ENCODE data around the gene PDHX. TPM values are rescaled to one million over a fixed set of nuclear protein-coding genes. Genes with fewer than 3 reads are reported as not detected.

PDHX gene
- total and polyA plus RNA-seq, 10 of the 15 experiments (the other 5 are each of a cell fraction or from before 2014, with no cell fraction given): 14.5 to 41.9 (median 28.0) TPM

GRCh38 chr11:34928960-34929680 lies 12.7 kb downstream of the PDHX start:
- 0 out of 2 replicates have a peak, but pooled peaks cover 2% of the 10 kb centered on the region for H3K4me1 ChIP-seq (ENCODE audit: control insufficient read depth, insufficient read depth, low read length)
- ChIA-PET SMC1A (ENCODE audit: uncharacterized antibody, unreplicated experiment) (interaction anchor here (0.7 to 6.3 kb wide), 13 partner anchors 10 to 556 kb away, joined by 3 to 110 read pairs (median 3); no protein-coding TSS in a partner anchor), POLR2A (interaction anchor here (1.3 kb wide), 1 partner anchor 59 kb away, joined by 3 read pairs; no protein-coding TSS in a partner anchor), CTCF (interaction anchor here (0.9 to 6.3 kb wide), 10 partner anchors 10 to 463 kb away, joined by 3 to 172 read pairs (median 5); no protein-coding TSS in a partner anchor), RAD21 (ENCODE audit: unreplicated experiment) (interaction anchor here (0.6 to 6.7 kb wide), 10 partner anchors 71 to 785 kb away, joined by 3 to 100 read pairs (median 3); no protein-coding TSS in a partner anchor)
- H3K27me3 ChIP-seq (replicated peaks in 1 of 2; ENCODE audit: control insufficient read depth in 2 of 2, insufficient read depth in 2 of 2, low read length in 1 of 2): no peaks in the 10 kb centered on the region
- H3K27ac ChIP-seq (ENCODE audit: control insufficient read depth, insufficient read depth): no peak overlapping the region
- H3K4me3 ChIP-seq: no peak overlapping the region
- H3K79me2 ChIP-seq (ENCODE audit: control insufficient read depth, insufficient read depth, low read length): peaks cover 2% of the 10 kb centered on the region; the same call in 1 of the 2 replicates
- H3K9me3 ChIP-seq (replicated peaks; ENCODE audit: control insufficient read depth, insufficient read depth, low read length): no peaks in the 10 kb centered on the region
- ATAC-seq (no peak), FAIRE-seq (no peak), DNase-seq (ENCODE audit: low read depth, low spot score) (no peak)
- in situ Hi-C loops (cut with MboI): no loop called here
- BruUV-seq (replicated peaks): no TSS peak
- no peak overlapping the region for H3K4me2 ChIP-seq (ENCODE audit: control insufficient read depth, insufficient read depth)
- no peak overlapping the region for H3K9ac ChIP-seq (ENCODE audit: control insufficient read depth, insufficient read depth, low read length)
- no peak overlapping the region for H2AFZ ChIP-seq (ENCODE audit: control insufficient read depth, low read depth, low read length)
- no peak for TF ChIP-seq SRF (IDR thresholded peaks at IDR 0.05; ENCODE audit: low read depth in 2 of 2, low read length in 2 of 2)
- H4K20me1 ChIP-seq (ENCODE audit: control insufficient read depth, insufficient read depth): no peaks in the 10 kb centered on the region
- 90% methylated on average over 7 of the region's 7 CpGs for WGBS (ENCODE audit: insufficient coverage, insufficient replicate concordance, low lambda C conversion rate, missing lambda C conversion rate)
- intact Hi-C loops (cut with micrococcal nuclease; ENCODE audit: unreplicated experiment): loop anchor here (5.0 kb wide), 2 partner anchors 213 to 558 kb away; no protein-coding TSS in a partner anchor
- no peaks in the 10 kb centered on the region; a peak in 1 of 4 replicates for H3K36me3 ChIP-seq (ENCODE audit: control insufficient read depth in 2 of 2, insufficient read depth in 2 of 2, low read length in 1 of 2)

DNA sequence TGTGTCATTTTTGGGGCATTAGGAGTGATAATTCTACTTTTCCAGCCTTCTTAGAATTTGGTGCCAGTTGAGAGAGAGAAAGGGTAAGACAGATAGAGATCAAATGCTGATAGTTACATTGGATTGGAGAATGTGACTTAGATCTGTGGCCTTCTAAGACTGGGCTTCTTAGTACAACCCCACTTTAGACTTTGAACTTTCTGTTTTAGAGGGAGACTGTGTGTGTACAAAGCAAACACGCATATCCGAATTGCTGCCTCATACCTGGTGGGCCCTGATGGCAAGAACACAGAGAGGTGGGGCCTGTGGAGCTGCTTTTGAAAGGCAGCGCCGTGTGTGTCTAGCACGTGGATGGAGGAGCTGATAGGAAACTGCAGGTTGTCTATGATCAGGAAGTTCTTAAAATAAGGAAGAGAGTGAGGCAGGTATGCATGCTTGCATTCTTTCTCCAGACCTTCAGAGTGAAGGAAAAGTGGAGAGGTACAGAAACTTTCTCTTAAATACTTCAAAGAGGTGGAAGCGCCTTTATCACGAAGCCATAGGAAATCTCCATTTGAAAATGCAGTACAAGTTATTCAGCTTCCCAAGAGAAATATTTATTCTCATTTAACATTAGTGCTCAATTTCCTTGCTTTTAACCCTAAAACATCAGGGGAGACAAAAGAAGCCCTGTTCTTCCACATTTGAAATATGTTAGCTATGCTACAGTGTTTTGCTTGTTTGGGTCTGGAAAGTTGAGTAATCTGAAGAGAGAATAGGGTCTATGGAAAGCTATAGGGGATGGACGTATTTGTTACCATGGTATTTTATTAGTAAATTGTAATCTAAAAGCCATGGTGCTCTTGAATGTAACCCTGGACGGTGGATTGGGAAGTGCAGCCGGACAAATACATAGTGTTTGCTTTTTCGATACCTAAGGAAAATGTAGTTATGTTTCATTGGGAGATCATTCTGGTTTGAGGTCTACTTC lies 13.7 kb downstream of the PDHX start:
- H3K4me3 ChIP-seq: no peak overlapping the region
- ATAC-seq: no peak
- no peaks in the 10 kb centered on the region; a peak in 1 of 4 replicates for H3K36me3 ChIP-seq (ENCODE audit: control insufficient read depth in 2 of 2, insufficient read depth in 2 of 2, low read length in 1 of 2)
- ChIA-PET SMC1A (ENCODE audit: uncharacterized antibody, unreplicated experiment) (interaction anchor here (0.6 to 6.3 kb wide), 8 partner anchors 9 to 555 kb away, joined by 3 to 110 read pairs (median 4); no protein-coding TSS in a partner anchor), RAD21 (ENCODE audit: unreplicated experiment) (interaction anchor here (6.7 kb wide), 1 partner anchor 462 kb away, joined by 100 read pairs; no protein-coding TSS in a partner anchor), CTCF (interaction anchor here (1.3 to 6.3 kb wide), 4 partner anchors 10 to 462 kb away, joined by 5 to 172 read pairs (median 6); no protein-coding TSS in a partner anchor), POLR2A (interaction anchor here (1.3 kb wide), 1 partner anchor 58 kb away, joined by 3 read pairs; no protein-coding TSS in a partner anchor)
- in situ Hi-C loops (cut with MboI) (no loop called here), intact Hi-C loops (cut with micrococcal nuclease; ENCODE audit: unreplicated experiment) (loop anchor here (5.0 kb wide), 2 partner anchors 212 to 557 kb away; no protein-coding TSS in a partner anchor)
- peaks cover 2% of the 10 kb centered on the region; the same call in 1 of the 2 replicates for H3K79me2 ChIP-seq (ENCODE audit: control insufficient read depth, insufficient read depth, low read length)
- no peak for FAIRE-seq
- no peaks in the 10 kb centered on the region for H4K20me1 ChIP-seq (ENCODE audit: control insufficient read depth, insufficient read depth)
- BruUV-seq (replicated peaks): no TSS peak
- no peaks in the 10 kb centered on the region for H3K9me3 ChIP-seq (replicated peaks; ENCODE audit: control insufficient read depth, insufficient read depth, low read length)
- 97% methylated on average over 11 of the region's 11 CpGs for WGBS (ENCODE audit: insufficient coverage, insufficient replicate concordance, low lambda C conversion rate, missing lambda C conversion rate)
- no peak overlapping the region for H3K27ac ChIP-seq (ENCODE audit: control insufficient read depth, insufficient read depth)
- DNase-seq (ENCODE audit: low read depth, low spot score): no peak
- no peak overlapping the region for H3K4me2 ChIP-seq (ENCODE audit: control insufficient read depth, insufficient read depth)
- no peak overlapping the region for H2AFZ ChIP-seq (ENCODE audit: control insufficient read depth, low read depth, low read length)
- H3K27me3 ChIP-seq (replicated peaks in 1 of 2; ENCODE audit: control insufficient read depth in 2 of 2, insufficient read depth in 2 of 2, low read length in 1 of 2): no peaks in the 10 kb centered on the region
- H3K9ac ChIP-seq (ENCODE audit: control insufficient read depth, insufficient read depth, low read length): no peak overlapping the region
- 0 out of 2 replicates have a peak, but pooled peaks cover 2% of the 10 kb centered on the region for H3K4me1 ChIP-seq (ENCODE audit: control insufficient read depth, insufficient read depth, low read length)
- no peak for TF ChIP-seq CHD2 (IDR thresholded peaks at IDR 0.05; ENCODE audit: borderline replicate concordance, low read depth, low read length)
- no peak for TF ChIP-seq RAD21 (IDR thresholded peaks at IDR 0.05; ENCODE audit: insufficient read depth, low read depth, low read length)
- TF ChIP-seq, protein P1, sequence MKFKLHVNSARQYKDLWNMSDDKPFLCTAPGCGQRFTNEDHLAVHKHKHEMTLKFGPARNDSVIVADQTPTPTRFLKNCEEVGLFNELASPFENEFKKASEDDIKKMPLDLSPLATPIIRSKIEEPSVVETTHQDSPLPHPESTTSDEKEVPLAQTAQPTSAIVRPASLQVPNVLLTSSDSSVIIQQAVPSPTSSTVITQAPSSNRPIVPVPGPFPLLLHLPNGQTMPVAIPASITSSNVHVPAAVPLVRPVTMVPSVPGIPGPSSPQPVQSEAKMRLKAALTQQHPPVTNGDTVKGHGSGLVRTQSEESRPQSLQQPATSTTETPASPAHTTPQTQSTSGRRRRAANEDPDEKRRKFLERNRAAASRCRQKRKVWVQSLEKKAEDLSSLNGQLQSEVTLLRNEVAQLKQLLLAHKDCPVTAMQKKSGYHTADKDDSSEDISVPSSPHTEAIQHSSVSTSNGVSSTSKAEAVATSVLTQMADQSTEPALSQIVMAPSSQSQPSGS (IDR thresholded peaks at IDR 0.05; ENCODE audit: low read length): no peak
- TF ChIP-seq, protein P2, sequence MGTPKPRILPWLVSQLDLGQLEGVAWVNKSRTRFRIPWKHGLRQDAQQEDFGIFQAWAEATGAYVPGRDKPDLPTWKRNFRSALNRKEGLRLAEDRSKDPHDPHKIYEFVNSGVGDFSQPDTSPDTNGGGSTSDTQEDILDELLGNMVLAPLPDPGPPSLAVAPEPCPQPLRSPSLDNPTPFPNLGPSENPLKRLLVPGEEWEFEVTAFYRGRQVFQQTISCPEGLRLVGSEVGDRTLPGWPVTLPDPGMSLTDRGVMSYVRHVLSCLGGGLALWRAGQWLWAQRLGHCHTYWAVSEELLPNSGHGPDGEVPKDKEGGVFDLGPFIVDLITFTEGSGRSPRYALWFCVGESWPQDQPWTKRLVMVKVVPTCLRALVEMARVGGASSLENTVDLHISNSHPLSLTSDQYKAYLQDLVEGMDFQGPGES (IDR thresholded peaks at IDR 0.05): no peak
- TF ChIP-seq CBX5 (IDR thresholded peaks at IDR 0.05; ENCODE audit: low read depth): no peak
- TF ChIP-seq USF1 (IDR thresholded peaks at IDR 0.05; ENCODE audit: borderline replicate concordance, extremely low read length, insufficient read depth, low read depth, low read length): no peak

Measured in GM12878 (cell line).